CD4-positive, alpha-beta T cell treated with Interleukin-1 beta for 1 hour (primary cell): ENCODE measurements around the gene CLCF1.
"Not testable (repeated sequence)": the region's sequence is repeated elsewhere in the genome, so short reads cannot be mapped to it uniquely, and the experiment has no call there.

Experiments
- DNase-seq, 2 donors: peaks; one replicate each; pipeline ENCODE4 v3.0.0-alpha.2; 2020 to 2022

CLCF1 gene

DNA sequence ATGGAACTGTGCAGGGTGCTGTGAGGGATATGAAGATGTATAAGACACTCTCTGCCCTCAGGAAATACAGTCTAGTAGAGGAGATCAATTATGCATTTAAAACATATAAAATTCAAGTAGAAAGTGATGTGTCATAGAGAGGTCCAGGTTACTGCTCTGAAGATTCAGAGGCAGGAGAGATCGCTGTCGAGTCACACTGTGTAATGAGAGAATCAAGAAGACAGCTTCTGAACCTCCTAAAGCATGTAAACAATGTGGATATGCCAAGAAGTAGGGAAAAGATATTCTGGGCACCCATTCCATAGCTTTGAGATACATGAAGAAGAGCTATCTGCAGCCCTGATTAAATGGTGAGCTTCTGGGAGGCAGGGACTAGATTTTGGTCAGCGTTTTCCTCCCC is 53.4 kb downstream of the CLCF1 start:
- no peak for DNase-seq

DNA sequence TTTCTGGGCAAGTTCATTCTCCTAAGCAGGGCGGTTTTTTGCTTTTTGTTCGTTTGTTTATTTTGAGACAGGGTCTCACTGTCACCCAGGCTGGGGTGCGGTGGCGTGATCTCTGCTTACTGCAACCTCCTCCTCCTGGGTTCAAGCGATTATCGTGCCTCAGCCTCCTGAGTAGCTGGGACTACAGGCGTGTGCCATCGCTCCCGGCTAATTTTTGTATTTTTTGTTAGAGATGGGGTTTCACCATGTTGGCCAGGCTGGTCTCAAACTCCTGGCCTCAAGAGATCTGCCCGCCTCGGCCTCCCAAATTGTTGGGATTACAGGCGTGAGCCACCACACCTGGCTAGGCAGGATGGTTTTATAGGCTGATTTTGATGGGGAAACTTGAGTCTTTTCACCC is 54.5 kb downstream of the CLCF1 start:
- DNase-seq, result not testable (repeated sequence)

GRCh38 chr11:67317888-67318555 is 55.4 kb downstream of the CLCF1 start:
- no peak for DNase-seq

DNA sequence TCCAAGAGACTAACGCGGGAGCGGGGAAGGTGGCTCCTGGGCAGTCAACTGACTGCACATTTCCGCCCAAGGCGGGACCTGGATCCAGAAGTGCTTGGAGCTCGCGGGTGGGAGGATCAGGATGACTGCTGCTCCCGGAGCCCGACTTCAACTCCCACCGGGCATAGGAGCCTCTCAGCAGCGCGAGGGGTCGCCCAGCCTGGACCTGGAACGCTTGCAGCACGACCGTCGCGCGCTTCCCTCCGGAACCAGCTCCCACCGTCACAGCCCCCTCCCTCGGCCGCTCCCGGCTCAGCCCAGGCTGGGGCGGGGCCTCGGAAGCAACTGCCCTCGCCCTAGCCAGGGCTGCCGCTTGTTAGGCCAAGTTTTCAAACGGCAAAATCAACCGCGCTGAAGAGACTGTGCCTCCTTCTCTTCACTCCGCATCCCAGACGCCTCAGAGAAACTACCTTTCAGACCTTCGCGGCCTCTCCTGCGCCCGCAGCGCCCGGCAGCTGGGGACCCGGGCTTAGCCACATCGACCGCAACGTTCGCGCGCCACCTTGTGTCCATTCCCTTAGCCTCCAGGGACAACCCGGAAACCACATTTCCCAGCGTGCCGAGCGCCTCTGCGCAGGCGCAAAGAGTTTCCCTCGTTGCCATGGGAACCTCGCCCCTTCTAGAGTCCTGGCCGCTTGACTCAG is 56.1 kb downstream of the CLCF1 start:
- peak; percentile 96 to 99 for DNase-seq

DNA sequence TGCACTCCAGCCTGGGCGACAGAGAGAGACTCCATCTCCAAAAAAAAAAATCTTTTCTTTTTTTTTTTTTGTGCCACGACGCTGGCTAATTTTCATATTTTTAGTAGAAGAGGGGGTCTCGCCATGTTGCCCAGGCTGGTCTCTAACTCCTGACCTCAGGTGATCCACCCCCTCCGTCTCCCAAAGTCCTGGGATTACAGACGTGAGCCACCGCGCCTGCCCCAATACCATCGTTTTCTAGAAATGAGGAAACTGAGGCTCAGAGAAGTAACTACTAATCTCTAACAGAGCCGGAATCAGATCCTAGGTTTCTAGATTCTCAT is 56.6 kb downstream of the CLCF1 start:
- DNase-seq, result no peak

GRCh38 chr11:67315325-67315909 is 58.0 kb downstream of the CLCF1 start:
- DNase-seq, result no peak

DNA sequence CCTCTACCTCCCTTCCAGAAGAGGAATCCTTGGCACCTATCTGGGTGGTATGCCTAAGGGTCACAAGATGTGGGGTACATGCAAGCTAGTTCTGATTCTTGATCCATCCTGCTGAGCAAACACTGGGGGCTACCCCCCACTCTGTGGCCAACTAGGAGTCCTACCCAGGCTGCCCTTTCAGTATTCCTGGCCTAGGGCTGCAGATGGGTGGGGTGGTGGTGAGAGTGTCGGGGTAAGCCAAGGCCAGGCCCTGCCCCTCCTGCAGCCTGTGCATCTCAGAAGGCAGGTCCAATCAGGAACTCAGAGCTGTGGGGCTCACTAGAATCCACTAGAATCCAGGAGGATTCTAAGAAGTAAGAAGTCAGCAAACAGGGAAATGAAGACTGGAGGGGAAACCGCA is 59.2 kb downstream of the CLCF1 start:
- DNase-seq, result no peak
